Stimulated activated CD8-positive, alpha-beta memory T cell treated with anti-CD3 and anti-CD28 coated beads, Interleukin-12 subunit alpha, Interleukin-12 subunit beta, amount 100 ng/mL, for 24 hours (primary cell): ENCODE data around the gene NTN4.
"Not testable (repeated sequence)": the region's sequence is repeated elsewhere in the genome, so short reads cannot be mapped to it uniquely, and the experiment has no call there.

Experiments used
- DNase-seq: peaks from one replicate; pipeline ENCODE4 v3.0.0-alpha.2; 2020; ENCODE audit errors: extremely low read depth

NTN4 gene

GRCh38 chr12:95624589-95624988 lies 166.0 kb downstream of the NTN4 start:
- DNase-seq = no peak

GRCh38 chr12:95623554-95624170 lies 166.9 kb downstream of the NTN4 start:
- DNase-seq = no peak

- DNase-seq = no peak
These were observed 167.7 kb downstream of the NTN4 start for GRCh38 chr12:95622879-95623278.

GRCh38 chr12:95621725-95622124 lies 168.8 kb downstream of the NTN4 start:
- no peak for DNase-seq

GRCh38 chr12:95620171-95620570 lies 170.4 kb downstream of the NTN4 start:
- no peak for DNase-seq

- DNase-seq = not testable (repeated sequence)
These were observed 174.1 kb downstream of the NTN4 start for GRCh38 chr12:95616470-95616869.

GRCh38 chr12:95615749-95616148 lies 174.8 kb downstream of the NTN4 start:
- DNase-seq = no peak

GRCh38 chr12:95614390-95614982 lies 176.1 kb downstream of the NTN4 start:
- no peak for DNase-seq

- DNase-seq = no peak
These were observed 177.5 kb downstream of the NTN4 start for GRCh38 chr12:95613021-95613420.

- no peak for DNase-seq
These were observed 178.8 kb downstream of the NTN4 start for GRCh38 chr12:95611676-95612309.

- no peak for DNase-seq
These were observed 182.1 kb downstream of the NTN4 start for GRCh38 chr12:95608252-95609033.
